SU-DHL-6 (cell line): ENCODE results near the gene SLC51B.

Experiments
- EZH2phosphoT487 ChIP-seq: fragments of 200-600 bp; sonication (generic), shearing (Covaris generic); conservative IDR thresholded peaks from 2 replicates; pipeline ENCODE4 v1.6.1; 2018; ENCODE audit warnings: mild to moderate bottlenecking, antibody characterized with exemption, low read length, moderate library complexity, mixed read lengths
- TF ChIP-seq, protein P1 (sequence below): fragments of 200-600 bp; sonication (generic); IDR thresholded peaks from one replicate; pipeline ENCODE4 v1.5.1; 2017; ENCODE audit warnings: antibody characterized with exemption, mild to moderate bottlenecking, low read length, moderate library complexity; ENCODE audit not compliant: insufficient read depth, poor library complexity, severe bottlenecking

- TF ChIP-seq, protein P1, sequence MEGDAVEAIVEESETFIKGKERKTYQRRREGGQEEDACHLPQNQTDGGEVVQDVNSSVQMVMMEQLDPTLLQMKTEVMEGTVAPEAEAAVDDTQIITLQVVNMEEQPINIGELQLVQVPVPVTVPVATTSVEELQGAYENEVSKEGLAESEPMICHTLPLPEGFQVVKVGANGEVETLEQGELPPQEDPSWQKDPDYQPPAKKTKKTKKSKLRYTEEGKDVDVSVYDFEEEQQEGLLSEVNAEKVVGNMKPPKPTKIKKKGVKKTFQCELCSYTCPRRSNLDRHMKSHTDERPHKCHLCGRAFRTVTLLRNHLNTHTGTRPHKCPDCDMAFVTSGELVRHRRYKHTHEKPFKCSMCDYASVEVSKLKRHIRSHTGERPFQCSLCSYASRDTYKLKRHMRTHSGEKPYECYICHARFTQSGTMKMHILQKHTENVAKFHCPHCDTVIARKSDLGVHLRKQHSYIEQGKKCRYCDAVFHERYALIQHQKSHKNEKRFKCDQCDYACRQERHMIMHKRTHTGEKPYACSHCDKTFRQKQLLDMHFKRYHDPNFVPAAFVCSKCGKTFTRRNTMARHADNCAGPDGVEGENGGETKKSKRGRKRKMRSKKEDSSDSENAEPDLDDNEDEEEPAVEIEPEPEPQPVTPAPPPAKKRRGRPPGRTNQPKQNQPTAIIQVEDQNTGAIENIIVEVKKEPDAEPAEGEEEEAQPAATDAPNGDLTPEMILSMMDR, result no peak
- no peak for TF ChIP-seq EZH2phosphoT487
Measured at GRCh38 chr15:65077981-65078352, 32.8 kb downstream of the SLC51B start.
